H9 (cell line): ENCODE data around the gene COL4A2. TPM values are rescaled to one million over a fixed set of nuclear protein-coding genes. Genes with fewer than 3 reads are reported as not detected.

Source experiments
- DNase-seq: peaks from one replicate; pipeline ENCODE4 v3.0.0-alpha.2; 2017
- H2AFZ ChIP-seq: one replicate; pipeline ENCODE4 v1.6.1; 2013; ENCODE audit warnings: mild to moderate bottlenecking, low read length, control low read depth, moderate library complexity
- H2AK5ac ChIP-seq: 2 replicates; pipeline ENCODE4 v1.6.1; 2013; ENCODE audit warnings: low read length, control low read depth, mixed read lengths; ENCODE audit not compliant: insufficient read length
- H2BK120ac ChIP-seq: one replicate; pipeline ENCODE4 v1.6.1; 2013; ENCODE audit warnings: low read depth, mild to moderate bottlenecking, low read length, control low read depth, inconsistent platforms; ENCODE audit not compliant: poor library complexity, severe bottlenecking
- H2BK12ac ChIP-seq: 2 replicates; pipeline ENCODE4 v1.6.1; 2013; ENCODE audit warnings: low read length, control low read depth, mixed read lengths, low read depth; ENCODE audit not compliant: insufficient read length
- H2BK15ac ChIP-seq: 2 replicates; pipeline ENCODE4 v1.6.1; 2013; ENCODE audit warnings: low read depth, low read length, control low read depth
- H2BK20ac ChIP-seq: one replicate; pipeline ENCODE4 v1.6.1; 2013; ENCODE audit warnings: low read depth, mild to moderate bottlenecking, low read length, control low read depth, inconsistent platforms; ENCODE audit not compliant: poor library complexity, severe bottlenecking
- H2BK5ac ChIP-seq: 2 replicates; pipeline ENCODE4 v1.6.1; 2013; ENCODE audit warnings: low read length, control low read depth, mixed read lengths; ENCODE audit not compliant: insufficient read length
- H3K14ac ChIP-seq: 2 replicates; pipeline ENCODE4 v1.6.1; 2013; ENCODE audit warnings: low read length, control low read depth; ENCODE audit not compliant: insufficient read depth
- H3K18ac ChIP-seq: 2 replicates; pipeline ENCODE4 v1.6.1; 2013; ENCODE audit warnings: low read depth, mild to moderate bottlenecking, mixed read lengths, low read length, control low read depth; ENCODE audit not compliant: insufficient read length
- H3K23ac ChIP-seq: 2 replicates; pipeline ENCODE4 v1.6.1; 2013; ENCODE audit warnings: low read length, control low read depth, mixed read lengths, low read depth; ENCODE audit not compliant: insufficient read length
- H3K23me2 ChIP-seq: 2 replicates; pipeline ENCODE4 v1.6.1; 2013; ENCODE audit warnings: low read depth, mild to moderate bottlenecking, mixed read lengths, low read length, control low read depth; ENCODE audit not compliant: insufficient read length, poor library complexity, severe bottlenecking
- H3K27ac ChIP-seq: 2 replicates; pipeline ENCODE4 v1.5.1; 2013; ENCODE audit warnings: low read length, control low read depth, mixed read lengths, low read depth; ENCODE audit not compliant: insufficient read length
- H3K27me3 ChIP-seq: 2 replicates; pipeline ENCODE4 v1.6.1; 2013; ENCODE audit warnings: low read length, control low read depth, inconsistent platforms; ENCODE audit not compliant: insufficient read depth
- H3K4ac ChIP-seq: 2 replicates; pipeline ENCODE4 v1.6.1; 2013; ENCODE audit warnings: low read depth, mild to moderate bottlenecking, control low read depth, inconsistent platforms, low read length, moderate library complexity
- H3K4me1 ChIP-seq: 2 replicates; pipeline ENCODE4 v1.6.1; 2013; ENCODE audit warnings: low read length, control low read depth, inconsistent platforms; ENCODE audit not compliant: insufficient read depth
- H3K4me2 ChIP-seq: 2 replicates; pipeline ENCODE4 v1.6.1; 2013; ENCODE audit warnings: low read length, control low read depth, mixed read lengths; ENCODE audit not compliant: insufficient read length, insufficient read depth
- H3K56ac ChIP-seq: 2 replicates; pipeline ENCODE4 v1.6.1; 2013; ENCODE audit warnings: low read depth, mild to moderate bottlenecking, mixed read lengths, low read length, control low read depth; ENCODE audit not compliant: insufficient read length
- H3K79me1 ChIP-seq: 2 replicates; pipeline ENCODE4 v1.6.1; 2013; ENCODE audit warnings: low read depth, mild to moderate bottlenecking, moderate library complexity, low read length, control low read depth, inconsistent platforms; ENCODE audit not compliant: insufficient read depth, poor library complexity, severe bottlenecking
- H3K79me2 ChIP-seq: 2 replicates; pipeline ENCODE4 v1.6.1; 2013; ENCODE audit warnings: low read length, control low read depth, inconsistent platforms; ENCODE audit not compliant: insufficient read depth
- H3K9ac ChIP-seq: 2 replicates; pipeline ENCODE4 v1.6.1; 2013; ENCODE audit warnings: low read length, control low read depth, mixed read lengths; ENCODE audit not compliant: insufficient read length; ENCODE audit errors: extremely low read depth
- H3K9me3 ChIP-seq: one replicate; pipeline ENCODE4 v1.6.1; 2013; ENCODE audit warnings: low read depth, low read length, inconsistent platforms; ENCODE audit not compliant: control insufficient read depth
- H3T11ph ChIP-seq: one replicate; pipeline ENCODE4 v1.6.1; 2013; ENCODE audit warnings: mild to moderate bottlenecking, low read length, control low read depth, inconsistent platforms
- H4K20me1 ChIP-seq: one replicate; pipeline ENCODE4 v1.6.1; 2013; ENCODE audit not compliant: control insufficient read depth, insufficient read length, insufficient read depth
- H4K5ac ChIP-seq: 2 replicates; pipeline ENCODE4 v1.6.1; 2013; ENCODE audit warnings: low read depth, mild to moderate bottlenecking, mixed read lengths, low read length, control low read depth; ENCODE audit not compliant: insufficient read length
- H4K8ac ChIP-seq: replicated peaks from 2 replicates; pipeline ENCODE4 v1.6.1; 2013; ENCODE audit warnings: low read length, control low read depth, mixed read lengths, low read depth; ENCODE audit not compliant: insufficient read length
- H4K91ac ChIP-seq: 2 replicates; pipeline ENCODE4 v1.6.1; 2013; ENCODE audit warnings: low read depth, mild to moderate bottlenecking, moderate library complexity, mixed read lengths, low read length, control low read depth; ENCODE audit not compliant: insufficient read length
- H3K27ac Mint-ChIP-seq, 3 experiments: 2 replicates in 2 of 3; 3 replicates in 1 of 3; pipeline ENCODE4 v1.8.0; 2020 to 2021; ENCODE audit warnings: mixed read lengths in 3 of 3, mild to moderate bottlenecking in 1 of 3, moderate library complexity in 1 of 3
- H3K27me3 Mint-ChIP-seq: 2 replicates; pipeline ENCODE4 v1.8.0; 2021; ENCODE audit warnings: low read depth, mild to moderate bottlenecking, moderate library complexity, mixed read lengths
- H3K36me3 Mint-ChIP-seq, 3 experiments: 2 replicates in 2 of 3; 3 replicates in 1 of 3; pipeline ENCODE4 v1.8.0; 2020 to 2021; ENCODE audit warnings: low read depth in 3 of 3, mixed read lengths in 3 of 3; ENCODE audit not compliant: insufficient read depth in 1 of 3
- H3K4me1 Mint-ChIP-seq, 2 experiments: 2 replicates each; pipeline ENCODE4 v1.8.0; 2020; ENCODE audit warnings: mixed read lengths in 2 of 2
- H3K4me3 Mint-ChIP-seq, 2 experiments: 2 replicates in 1 of 2; 3 replicates in 1 of 2; pipeline ENCODE4 v1.8.0; 2020 to 2021; ENCODE audit warnings: mild to moderate bottlenecking in 2 of 2, mixed read lengths in 2 of 2, moderate library complexity in 1 of 2
- H3K9me3 Mint-ChIP-seq, 2 experiments: 2 replicates in 1 of 2; 3 replicates in 1 of 2; pipeline ENCODE4 v1.8.0; 2020; ENCODE audit warnings: mild to moderate bottlenecking in 2 of 2, mixed read lengths in 2 of 2, moderate library complexity in 1 of 2
- CTCF ChIP-seq: fragments of 200-600 bp; sonication (generic); conservative IDR thresholded peaks from 3 replicates; pipeline ENCODE4 v1.8.0; 2021; ENCODE audit warnings: antibody characterized with exemption, mild to moderate bottlenecking
- WGBS: extraction: QIAGEN DNeasy Blood & Tissue Kit; methylation state at CpG from one replicate; pipeline ENCODE4 v1.1.7; 2013; ENCODE audit warnings: missing lambda C conversion rate, low lambda C conversion rate, mixed read lengths; ENCODE audit not compliant: insufficient read length; ENCODE audit errors: extremely low coverage; 5-methylcytosine and 5-hydroxymethylcytosine counted together
- total RNA-seq: library from RNA; stranded (reverse); gene quantifications from 2 replicates; pipeline ENCODE4 v1.2.1, GENCODE V29; 2021

Gene COL4A2
- total RNA-seq, 1 experiment from 2014 or later, result 76.5 TPM

GRCh38 chr13:110407531-110407930 lies 100.4 kb downstream of the COL4A2 start:
- H3K4me1 ChIP-seq, result peaks cover 5% of the 10 kb centered on the region; the same call in 1 of the 2 replicates
- no peak overlapping the region for H2BK120ac ChIP-seq
- no peaks in the 10 kb centered on the region for H4K20me1 ChIP-seq
- H2BK5ac ChIP-seq, result no peak overlapping the region
- no peak overlapping the region for H2BK20ac ChIP-seq
- H3K4ac ChIP-seq, result no peak overlapping the region
- no peak overlapping the region for H2AFZ ChIP-seq
- no peak for TF ChIP-seq CTCF
- no peak overlapping the region for H3K27ac ChIP-seq
- no peak overlapping the region for H2AK5ac ChIP-seq
- no peak overlapping the region for H3K9ac ChIP-seq
- H3K27me3 ChIP-seq, result no peaks in the 10 kb centered on the region
- no peak overlapping the region for H4K5ac ChIP-seq
- no peak overlapping the region for H3K18ac ChIP-seq
- H3K79me1 ChIP-seq, result no peaks in the 10 kb centered on the region
- H2BK12ac ChIP-seq, result no peak overlapping the region
- H4K91ac ChIP-seq, result no peak overlapping the region
- H2BK15ac ChIP-seq, result no peak overlapping the region
- no peak overlapping the region for H3K4me2 ChIP-seq
- H3K56ac ChIP-seq, result no peak overlapping the region
- no peak overlapping the region for H4K8ac ChIP-seq
- H3T11ph ChIP-seq, result no peak overlapping the region
- H3K9me3 Mint-ChIP-seq, result no peaks in the 10 kb centered on the region
- no peak for DNase-seq
- H3K27me3 Mint-ChIP-seq, result no peaks in the 10 kb centered on the region
- no peaks in the 10 kb centered on the region for H3K79me2 ChIP-seq
- no peak overlapping the region for H3K4me3 Mint-ChIP-seq
- peaks cover 25 to 27% of the 10 kb centered on the region in 2 experiments for H3K4me1 Mint-ChIP-seq
- H3K36me3 Mint-ChIP-seq, result peaks cover 4 to 14% (median 7%) of the 10 kb centered on the region in 3 experiments; a peak in 5 of 7 replicates
- H3K9me3 ChIP-seq, result no peaks in the 10 kb centered on the region
- H3K14ac ChIP-seq, result no peak overlapping the region
- H3K27ac Mint-ChIP-seq, result peak overlapping the region; percentile 7 to 42 (median 32); a peak in 5 of 7 replicates
- no peaks in the 10 kb centered on the region for H3K23me2 ChIP-seq
- H3K23ac ChIP-seq, result no peak overlapping the region
- WGBS, result no CpG with 5 or more reads among the region's 9 CpGs
